Measurements from ENCODE around the gene RRAS.

- TF ChIP-seq POLR2AphosphoS5 (IDR thresholded peaks at IDR 0.05) (no peak), POLR2A (IDR thresholded peaks at IDR 0.05) (no peak)
- TF ChIP-seq, protein P1, sequence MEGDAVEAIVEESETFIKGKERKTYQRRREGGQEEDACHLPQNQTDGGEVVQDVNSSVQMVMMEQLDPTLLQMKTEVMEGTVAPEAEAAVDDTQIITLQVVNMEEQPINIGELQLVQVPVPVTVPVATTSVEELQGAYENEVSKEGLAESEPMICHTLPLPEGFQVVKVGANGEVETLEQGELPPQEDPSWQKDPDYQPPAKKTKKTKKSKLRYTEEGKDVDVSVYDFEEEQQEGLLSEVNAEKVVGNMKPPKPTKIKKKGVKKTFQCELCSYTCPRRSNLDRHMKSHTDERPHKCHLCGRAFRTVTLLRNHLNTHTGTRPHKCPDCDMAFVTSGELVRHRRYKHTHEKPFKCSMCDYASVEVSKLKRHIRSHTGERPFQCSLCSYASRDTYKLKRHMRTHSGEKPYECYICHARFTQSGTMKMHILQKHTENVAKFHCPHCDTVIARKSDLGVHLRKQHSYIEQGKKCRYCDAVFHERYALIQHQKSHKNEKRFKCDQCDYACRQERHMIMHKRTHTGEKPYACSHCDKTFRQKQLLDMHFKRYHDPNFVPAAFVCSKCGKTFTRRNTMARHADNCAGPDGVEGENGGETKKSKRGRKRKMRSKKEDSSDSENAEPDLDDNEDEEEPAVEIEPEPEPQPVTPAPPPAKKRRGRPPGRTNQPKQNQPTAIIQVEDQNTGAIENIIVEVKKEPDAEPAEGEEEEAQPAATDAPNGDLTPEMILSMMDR (IDR thresholded peaks at IDR 0.05), result no peak
Observed at GRCh38 chr19:49651820-49652550, 12.0 kb upstream of the RRAS start.

All from suprapubic skin (tissue), 4 donors.